HepG2 (cell line): ENCODE data around the gene HLA-DQB2. TPM values are rescaled to one million over a fixed set of nuclear protein-coding genes. Genes with fewer than 3 reads are reported as not detected.

ENCODE experiments used
- ATAC-seq: fragments of 200-7000 bp; cut with Tn5 transposase; 3 replicates; pipeline ENCODE4 v1.9.1; 2020; ENCODE audit warnings: mild to moderate bottlenecking, moderate library complexity
- BruUV-seq: library from RNA; stranded (reverse); fragments of 400-500 nt; replicated peaks from 2 replicates; lab custom pipeline; 2021; lab: Mats Ljungman, UMichigan
- CTCF ChIA-PET: fragments of 300-600 bp; formaldehyde crosslinking; extraction: SDS; loops from one replicate; lab custom pipeline; 2021; ENCODE audit warnings: low total read pairs, inconsistent platforms, low intra/inter-chr PET ratio; lab: Yijun Ruan, JAX
- POLR2A ChIA-PET: fragments of 350-600 bp; sonication (Branson Sonifier 250); formaldehyde crosslinking; loops from one replicate; lab custom pipeline; 2020; ENCODE audit warnings: antibody characterized with exemption, inconsistent platforms; lab: Yijun Ruan, JAX
- DNase-seq: peaks from one replicate; pipeline ENCODE4 v3.0.0-alpha.2; 2015; ENCODE audit warnings: low spot score
- FAIRE-seq: peaks from 3 replicates; lab custom pipeline; 2011; peaks lifted over from hg19 to GRCh38; lab: Jason Lieb, UNC
- H2AFZ ChIP-seq: one replicate; pipeline ENCODE4 v1.6.1; 2011; ENCODE audit warnings: low read length, inconsistent platforms
- H3K27ac ChIP-seq: fragments of 300-600 bp; 3 replicates; pipeline ENCODE4 v1.8.0; 2011; ENCODE audit warnings: mixed run types, mild to moderate bottlenecking, mixed read lengths, low read length, inconsistent platforms; ENCODE audit not compliant: insufficient read depth; ENCODE audit errors: extremely low read length
- H3K27me3 ChIP-seq, 2 experiments: fragments of 200-600 bp in 1 of 2; 2 replicates in 1 of 2; 3 replicates in 1 of 2; pipeline versions ENCODE4 v1.6.0 to v1.8.0; 2011; ENCODE audit warnings: low read length in 2 of 2, mild to moderate bottlenecking in 2 of 2, moderate library complexity in 2 of 2, inconsistent platforms in 1 of 2; ENCODE audit not compliant: insufficient read depth in 2 of 2, control insufficient read depth in 1 of 2
- H3K36me3 ChIP-seq, 2 experiments: fragments of 200-600 bp in 1 of 2; replicated peaks in 1 of 2; 2 replicates in 1 of 2; 3 replicates in 1 of 2; pipeline versions ENCODE4 v1.5.1 to v1.8.0; 2011; ENCODE audit warnings: low read length in 2 of 2, inconsistent platforms in 1 of 2; ENCODE audit not compliant: insufficient read depth in 2 of 2, control insufficient read depth in 1 of 2
- H3K4me1 ChIP-seq: 2 replicates; pipeline ENCODE4 v1.5.1; 2012; ENCODE audit warnings: low read length, inconsistent platforms; ENCODE audit not compliant: insufficient read depth
- H3K4me2 ChIP-seq: 2 replicates; pipeline ENCODE4 v1.6.0; 2011; ENCODE audit warnings: low read depth, low read length, inconsistent platforms
- H3K4me3 ChIP-seq, 3 experiments: fragments of 200-600 bp in 1 of 3; sonication (generic), shearing (Covaris generic) in 1 of 3; replicated peaks in 1 of 3; 2 replicates each; pipeline ENCODE4 v1.5.1; 2011 to 2016; ENCODE audit warnings: low read length in 3 of 3, inconsistent platforms in 2 of 3, low read depth in 2 of 3, mild to moderate bottlenecking in 2 of 3, control low read depth in 1 of 3, mixed read lengths in 1 of 3; ENCODE audit not compliant: insufficient read depth in 1 of 3
- H3K79me2 ChIP-seq: one replicate; pipeline ENCODE4 v1.6.1; 2011; ENCODE audit warnings: low read length, inconsistent platforms; ENCODE audit not compliant: insufficient read depth
- H3K9ac ChIP-seq: 2 replicates; pipeline ENCODE4 v1.6.0; 2011; ENCODE audit warnings: mild to moderate bottlenecking, low read depth, low read length, inconsistent platforms; ENCODE audit not compliant: insufficient read depth
- H3K9me3 ChIP-seq: 2 replicates; pipeline ENCODE4 v1.5.1; 2012; ENCODE audit warnings: mild to moderate bottlenecking, low read length
- H4K20me1 ChIP-seq: 2 replicates; pipeline ENCODE4 v1.6.0; 2011; ENCODE audit warnings: inconsistent platforms, mild to moderate bottlenecking, low read length, moderate library complexity; ENCODE audit not compliant: insufficient read depth
- ERF ChIP-seq: IDR thresholded peaks from 2 replicates; pipeline ENCODE4 v1.6.1; 2018; ENCODE audit warnings: missing biosample characterization, missing genetic modification reagents
- HNF4A ChIP-seq: sonication (generic); formaldehyde crosslinking; IDR thresholded peaks from 2 replicates; pipeline ENCODE4 v1.4.0; 2020; ENCODE audit warnings: missing genetic modification reagents
- HOXA5 ChIP-seq: sonication (generic); formaldehyde crosslinking; IDR thresholded peaks from 2 replicates; pipeline ENCODE4 v1.4.0; 2020; ENCODE audit warnings: missing genetic modification reagents
- SMAD1 ChIP-seq: sonication (generic); formaldehyde crosslinking; IDR thresholded peaks from 2 replicates; pipeline ENCODE4 v1.4.0; 2020; ENCODE audit warnings: missing genetic modification reagents, low read depth, mild to moderate bottlenecking, borderline replicate concordance
- TBL1XR1 ChIP-seq: fragments of 150-350 bp; IDR thresholded peaks from 2 replicates; pipeline ENCODE4 v1.6.1; 2014; ENCODE audit warnings: borderline replicate concordance, low read length; ENCODE audit not compliant: partially characterized antibody
- TOE1 ChIP-seq: sonication (generic); formaldehyde crosslinking; IDR thresholded peaks from 2 replicates; pipeline ENCODE4 v1.4.0; 2020; ENCODE audit warnings: mild to moderate bottlenecking, missing genetic modification reagents
- ZBTB38 ChIP-seq: sonication (generic); formaldehyde crosslinking; IDR thresholded peaks from 2 replicates; pipeline ENCODE4 v1.5.1; 2020; ENCODE audit warnings: mild to moderate bottlenecking, missing genetic modification reagents
- ZBTB8A ChIP-seq: sonication (generic); formaldehyde crosslinking; IDR thresholded peaks from 2 replicates; pipeline ENCODE4 v1.4.0; 2020; ENCODE audit warnings: mild to moderate bottlenecking, low read depth, missing genetic modification reagents, borderline replicate concordance
- ZNF121 ChIP-seq: sonication (generic); formaldehyde crosslinking; IDR thresholded peaks from 2 replicates; pipeline ENCODE4 v1.5.0; 2020; ENCODE audit warnings: mild to moderate bottlenecking, missing genetic modification reagents
- ZNF180 ChIP-seq: sonication (generic); formaldehyde crosslinking; IDR thresholded peaks from 2 replicates; pipeline ENCODE4 v1.4.0; 2020; ENCODE audit warnings: low read depth, missing genetic modification reagents, borderline replicate concordance
- ZNF318 ChIP-seq: sonication (generic); formaldehyde crosslinking; IDR thresholded peaks from 2 replicates; pipeline ENCODE4 v1.4.0; 2020; ENCODE audit warnings: mild to moderate bottlenecking, missing genetic modification reagents
- ZNF530 ChIP-seq: sonication (generic); formaldehyde crosslinking; IDR thresholded peaks from 2 replicates; pipeline ENCODE4 v1.5.0; 2020; ENCODE audit warnings: low read depth, mild to moderate bottlenecking, missing genetic modification reagents
- ZNF720 ChIP-seq: sonication (generic); formaldehyde crosslinking; IDR thresholded peaks from 2 replicates; pipeline ENCODE4 v1.4.0; 2020; ENCODE audit warnings: missing genetic modification reagents
- ZNF773 ChIP-seq: sonication (generic); formaldehyde crosslinking; IDR thresholded peaks from 2 replicates; pipeline ENCODE4 v1.4.0; 2020; ENCODE audit warnings: missing genetic modification reagents, borderline replicate concordance
- ZNF776 ChIP-seq: sonication (generic); formaldehyde crosslinking; IDR thresholded peaks from 2 replicates; pipeline ENCODE4 v1.4.0; 2020; ENCODE audit warnings: mild to moderate bottlenecking, missing genetic modification reagents
- ZNF777 ChIP-seq: sonication (generic); formaldehyde crosslinking; IDR thresholded peaks from 2 replicates; pipeline ENCODE4 v1.4.0; 2020; ENCODE audit warnings: missing genetic modification reagents
- ZSCAN31 ChIP-seq: sonication (generic); formaldehyde crosslinking; IDR thresholded peaks from 2 replicates; pipeline ENCODE4 v1.5.0; 2020; ENCODE audit warnings: low read depth, mild to moderate bottlenecking, missing genetic modification reagents
- ZSCAN9 ChIP-seq: IDR thresholded peaks from 2 replicates; pipeline ENCODE4 v1.6.1; 2016; ENCODE audit warnings: borderline replicate concordance
- in situ Hi-C: cut with HindIII; loops from 2 replicates; pipeline ENCODE4 v1.10.0; 2017; ENCODE audit warnings: low pct_unique_long_range_greater_than_20kb; ENCODE audit not compliant: extremely low pct_ligation_motif_present
- intact Hi-C: fragments of 100-400 bp; cut with micrococcal nuclease; formaldehyde crosslinking; loops from one replicate; pipeline ENCODE4 v1.10.0; 2022; ENCODE audit not compliant: unreplicated experiment
- polyA plus RNA-seq, 8 experiments: library from polyadenylated mRNA; depleted of rRNA in 3 of 8; stranded (reverse) in 7 of 8; unstranded in 1 of 8; fragments of >200 nt; fragmentation: Illumina TruSeq in 4 of 8; extraction: Trizol in 4 of 8; gene quantifications; 2 replicates each; pipeline versions ENCODE4 v1.2.1 to v1.2.3, GENCODE V29; 2011 to 2016; ENCODE audit warnings: low read depth in 4 of 8, missing spikeins in 1 of 8, mixed read lengths in 1 of 8; ENCODE audit not compliant: insufficient read depth in 1 of 8
- total RNA-seq, 5 experiments: library from RNA; depleted of rRNA; stranded (reverse); fragments of >200 nt; fragmentation: Illumina TruSeq; extraction: Trizol; gene quantifications; 2 replicates each; pipeline ENCODE4 v1.2.3, GENCODE V29; 2016; ENCODE audit warnings: low read depth in 1 of 5
- TF ChIP-seq, protein P1 (sequence below): sonication (generic); formaldehyde crosslinking; IDR thresholded peaks from 2 replicates; pipeline ENCODE4 v1.8.0; 2022; ENCODE audit warnings: mild to moderate bottlenecking, missing genetic modification reagents

HLA-DQB2 gene
- total and polyA plus RNA-seq, 2 of the 13 experiments (the other 11 are each of a cell fraction or from before 2014, with no cell fraction given): not detected

GRCh38 chr6:32713241-32713640 is 50.1 kb downstream of the HLA-DQB2 start:
- DNase-seq (no peak), ATAC-seq (no peak), FAIRE-seq (no peak)
- Histone ChIP-seq H3K9ac (no peak overlapping the region), H3K4me3 (no peak overlapping the region), H3K36me3 (no peaks in the 10 kb centered on the region), H3K27me3 (peaks cover 1 to 16% of the 10 kb centered on the region in 2 experiments; a peak in 2 of 5 replicates), H3K4me2 (no peak overlapping the region), H2AFZ (no peak overlapping the region), H4K20me1 (no peaks in the 10 kb centered on the region), H3K4me1 (no peaks in the 10 kb centered on the region), H3K9me3 (no peaks in the 10 kb centered on the region), H3K27ac (no peak overlapping the region), H3K79me2 (no peaks in the 10 kb centered on the region)
- CTCF ChIA-PET: no interaction called here
- in situ Hi-C loops (no loop called here), intact Hi-C loops (no loop called here)
- POLR2A ChIA-PET: no interaction called here
- BruUV-seq: no TSS peak
- TF ChIP-seq ZBTB8A (CRISPR knock-in tag) (no peak), HOXA5 (CRISPR knock-in tag) (no peak), ZNF121 (CRISPR knock-in tag) (no peak), ZNF318 (CRISPR knock-in tag) (no peak), ERF (no peak), ZNF530 (CRISPR knock-in tag) (no peak), HNF4A (no peak), ZSCAN9 (no peak), ZBTB38 (CRISPR knock-in tag) (no peak), ZNF720 (CRISPR knock-in tag) (no peak), SMAD1 (CRISPR knock-in tag) (no peak), TOE1 (CRISPR knock-in tag) (no peak), ZNF773 (no peak), ZNF776 (CRISPR knock-in tag) (no peak), ZNF777 (no peak), TBL1XR1 (no peak), ZNF180 (no peak), ZSCAN31 (CRISPR knock-in tag) (no peak)
- TF ChIP-seq, protein P1, sequence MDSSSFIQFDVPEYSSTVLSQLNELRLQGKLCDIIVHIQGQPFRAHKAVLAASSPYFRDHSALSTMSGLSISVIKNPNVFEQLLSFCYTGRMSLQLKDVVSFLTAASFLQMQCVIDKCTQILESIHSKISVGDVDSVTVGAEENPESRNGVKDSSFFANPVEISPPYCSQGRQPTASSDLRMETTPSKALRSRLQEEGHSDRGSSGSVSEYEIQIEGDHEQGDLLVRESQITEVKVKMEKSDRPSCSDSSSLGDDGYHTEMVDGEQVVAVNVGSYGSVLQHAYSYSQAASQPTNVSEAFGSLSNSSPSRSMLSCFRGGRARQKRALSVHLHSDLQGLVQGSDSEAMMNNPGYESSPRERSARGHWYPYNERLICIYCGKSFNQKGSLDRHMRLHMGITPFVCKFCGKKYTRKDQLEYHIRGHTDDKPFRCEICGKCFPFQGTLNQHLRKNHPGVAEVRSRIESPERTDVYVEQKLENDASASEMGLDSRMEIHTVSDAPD (CRISPR knock-in tag): no peak
